Effector memory CD8-positive, alpha-beta T cell (primary cell): ENCODE measurements around the gene NUCKS1.
A peak's percentile ranks its signal among the peaks of the same experiment; 100 is the strongest.
"Not testable (repeated sequence)": the region's sequence is repeated elsewhere in the genome, so short reads cannot be mapped to it uniquely, and the experiment has no call there.

Source experiments
- ATAC-seq: fragments of 150-1000 bp; cut with Tn5 transposase; replicated peaks from 2 replicates; pipeline ENCODE4 v1.10.0; 2021; ENCODE audit warnings: mild to moderate bottlenecking, moderate library complexity
- DNase-seq, 3 experiments: peaks; one replicate each; pipeline ENCODE4 v3.0.0; 2021
- H3K27ac Mint-ChIP-seq, 2 donors: one replicate each; pipeline ENCODE4 v1.8.0; 2022; ENCODE audit warnings: mild to moderate bottlenecking in 2 of 2, mixed read lengths in 2 of 2, moderate library complexity in 2 of 2
- H3K27me3 Mint-ChIP-seq, 2 donors: one replicate each; pipeline ENCODE4 v1.8.0; 2022; ENCODE audit warnings: mixed read lengths in 2 of 2
- H3K36me3 Mint-ChIP-seq: one replicate; pipeline ENCODE4 v1.8.0; 2022; ENCODE audit warnings: mild to moderate bottlenecking, moderate library complexity, mixed read lengths; ENCODE audit not compliant: insufficient read depth
- H3K4me1 Mint-ChIP-seq, 2 donors: one replicate each; pipeline ENCODE4 v1.8.0; 2022; ENCODE audit warnings: low read depth in 2 of 2, mixed read lengths in 2 of 2
- H3K4me3 Mint-ChIP-seq, 2 donors: one replicate each; pipeline ENCODE4 v1.8.0; 2022; ENCODE audit warnings: mild to moderate bottlenecking in 2 of 2, mixed read lengths in 2 of 2, moderate library complexity in 2 of 2
- H3K9me3 Mint-ChIP-seq, 2 donors: one replicate each; pipeline ENCODE4 v1.8.0; 2022; ENCODE audit warnings: mixed read lengths in 2 of 2

Gene NUCKS1

DNA sequence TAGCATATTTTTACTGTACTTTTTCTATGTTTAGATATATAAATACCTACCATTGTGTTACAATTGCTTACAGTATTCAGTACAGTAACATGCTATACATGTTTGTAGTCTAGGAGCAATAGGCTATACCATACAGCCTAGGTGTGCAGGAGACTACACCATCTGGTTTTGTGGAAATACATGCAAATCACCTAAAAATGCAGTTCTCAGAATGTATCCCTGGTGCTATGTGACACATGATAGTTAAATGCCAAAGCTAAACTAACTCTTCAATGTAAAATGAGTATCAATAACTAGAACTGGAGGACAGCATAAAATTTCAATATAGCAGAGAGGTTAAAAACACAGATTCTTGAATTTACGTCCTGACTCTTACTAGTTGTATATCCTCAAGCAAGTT, 14.8 kb downstream of the NUCKS1 start:
- no peaks in the 10 kb centered on the region for H3K27me3 Mint-ChIP-seq
- H3K36me3 Mint-ChIP-seq = peaks cover 23% of the 10 kb centered on the region
- DNase-seq (no peak), ATAC-seq (no peak)
- H3K4me1 Mint-ChIP-seq = peaks cover 26 to 47% of the 10 kb centered on the region in 2 donors
- H3K9me3 Mint-ChIP-seq = no peaks in the 10 kb centered on the region
- peak overlapping the region in 1 of 2 donors; percentile 49 for H3K27ac Mint-ChIP-seq
- H3K4me3 Mint-ChIP-seq = no peak overlapping the region

DNA sequence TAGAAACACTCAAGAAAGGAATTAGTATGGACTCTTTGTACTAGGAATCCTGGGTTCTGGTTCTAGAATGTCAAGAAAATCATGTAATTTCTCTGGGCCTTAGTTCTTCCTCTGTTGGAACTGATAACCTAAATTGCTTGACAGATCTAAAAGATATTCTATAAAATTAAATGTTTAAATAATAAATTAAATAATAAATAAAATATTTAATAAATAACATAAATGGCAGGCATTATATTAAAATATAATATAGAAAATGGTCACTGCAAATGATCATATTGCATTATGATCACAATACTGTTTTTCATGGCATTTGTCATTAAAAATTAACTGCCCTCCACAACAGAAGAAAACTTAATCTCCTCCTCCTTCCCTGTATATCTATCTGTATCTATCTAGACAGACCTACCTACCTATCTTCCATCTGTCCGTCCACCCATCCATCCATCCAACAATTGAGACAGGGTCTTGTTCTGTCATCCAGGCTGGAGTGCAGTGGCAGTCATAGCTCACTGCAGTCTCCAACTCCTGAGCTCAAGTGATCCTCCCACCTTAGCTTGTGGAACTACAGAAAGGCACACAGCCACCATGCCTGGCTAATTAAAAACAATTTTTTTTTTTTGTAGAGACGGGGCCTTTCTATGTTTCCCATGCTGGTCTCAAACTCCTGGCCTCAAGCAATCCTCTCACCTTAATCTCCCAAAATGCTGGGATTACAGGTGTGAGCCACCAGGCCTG, 16.4 kb downstream of the NUCKS1 start:
- DNase-seq (no peak), ATAC-seq (no peak)
- H3K27ac Mint-ChIP-seq = peak overlapping the region in 1 of 2 donors; percentile 0

DNA sequence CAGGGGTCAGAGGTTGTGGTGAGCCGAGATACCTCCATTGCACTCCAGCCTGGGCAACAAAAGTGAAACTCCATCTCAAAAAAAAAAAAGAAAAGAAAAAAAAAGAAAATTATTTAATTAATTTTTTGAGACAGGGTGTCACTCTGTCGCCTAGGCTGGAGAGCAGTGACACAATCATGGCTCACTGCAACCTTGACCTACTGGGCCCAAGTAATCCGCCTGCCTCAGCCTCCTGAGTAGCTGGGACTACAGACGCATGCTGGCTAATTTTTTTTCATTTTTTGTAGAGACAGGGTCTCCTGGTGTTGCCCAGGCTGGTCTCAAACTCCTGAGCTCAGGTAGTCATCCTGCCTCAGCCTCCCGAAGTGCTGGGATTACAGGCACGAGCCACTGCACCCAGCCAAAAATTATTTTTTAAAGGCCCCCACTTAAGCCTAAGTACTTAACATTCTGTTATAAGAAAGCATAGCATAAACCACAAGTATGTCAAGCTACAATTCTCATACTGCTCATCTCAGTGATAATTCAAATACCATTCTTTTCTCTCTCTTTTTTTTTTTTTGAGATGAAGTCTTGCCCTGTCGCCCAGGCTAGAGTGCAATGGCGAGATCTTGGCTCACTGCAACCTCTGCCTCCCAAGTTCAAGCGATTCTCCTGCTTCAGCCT, 19.9 kb downstream of the NUCKS1 start:
- no peak overlapping the region for H3K27ac Mint-ChIP-seq
- H3K36me3 Mint-ChIP-seq = peaks cover 40% of the 10 kb centered on the region
- ATAC-seq = no peak
- H3K4me3 Mint-ChIP-seq = no peak overlapping the region
- peaks cover 13 to 40% of the 10 kb centered on the region in 2 donors for H3K4me1 Mint-ChIP-seq
- H3K27me3 Mint-ChIP-seq = no peaks in the 10 kb centered on the region
- H3K9me3 Mint-ChIP-seq = no peaks in the 10 kb centered on the region
- DNase-seq = no peak

More for the DNA sequence above, 16.4 kb downstream of the NUCKS1 start:
- peaks cover 20% of the 10 kb centered on the region for H3K36me3 Mint-ChIP-seq
- peaks cover 19 to 38% of the 10 kb centered on the region in 2 donors for H3K4me1 Mint-ChIP-seq
- H3K27me3 Mint-ChIP-seq = no peaks in the 10 kb centered on the region
- H3K4me3 Mint-ChIP-seq = no peak overlapping the region
- H3K9me3 Mint-ChIP-seq = no peaks in the 10 kb centered on the region

DNA sequence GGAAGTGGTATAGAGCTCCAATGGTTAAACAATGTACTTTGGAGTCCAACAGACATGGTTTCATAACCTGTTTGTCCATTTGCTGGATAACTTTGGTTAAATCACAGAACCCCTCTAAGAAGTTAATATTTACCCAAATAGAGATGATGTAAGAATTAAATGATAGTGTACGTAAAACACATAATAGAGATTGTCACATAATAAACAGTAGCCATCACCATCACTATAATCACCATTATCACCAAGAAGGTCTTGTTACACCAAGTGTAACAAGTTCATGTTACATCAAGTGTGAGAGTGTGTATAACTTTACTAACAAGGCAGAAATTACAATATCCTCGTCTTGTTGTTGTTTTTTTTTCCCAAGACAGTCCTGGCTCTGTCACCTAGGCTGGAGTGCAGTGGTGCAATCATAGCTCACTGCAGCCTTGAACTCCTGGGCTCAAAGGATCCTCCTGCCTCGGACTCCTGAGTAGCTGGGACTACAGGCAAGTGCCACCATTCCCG, 23.3 kb downstream of the NUCKS1 start:
- no peak for DNase-seq
- peaks cover 6 to 26% of the 10 kb centered on the region in 2 donors for H3K4me1 Mint-ChIP-seq

DNA sequence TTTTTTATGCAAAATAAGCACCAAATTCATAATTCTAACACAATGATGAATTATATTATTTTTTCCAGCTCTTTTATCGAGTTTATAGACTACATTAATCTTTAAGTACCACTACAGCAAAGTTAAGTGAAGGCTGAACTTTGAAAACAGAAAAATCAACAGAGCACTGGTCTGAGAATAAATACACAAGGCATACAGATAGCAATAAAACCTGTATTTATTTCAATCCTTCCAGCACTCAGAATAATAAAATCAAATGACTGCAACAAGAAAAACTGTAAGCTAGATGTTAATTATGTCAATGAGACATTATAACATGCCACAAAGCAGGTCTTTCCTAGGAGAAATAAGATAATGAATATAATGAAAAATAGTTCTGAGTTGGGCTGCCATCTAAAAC, 24.5 kb downstream of the NUCKS1 start:
- ATAC-seq = no peak
- Mint-ChIP-seq H3K4me3 (no peak overlapping the region), H3K27ac (no peak overlapping the region), H3K36me3 (peaks cover 73% of the 10 kb centered on the region), H3K27me3 (no peaks in the 10 kb centered on the region), H3K4me1 (peaks cover 4 to 17% of the 10 kb centered on the region in 2 donors), H3K9me3 (no peaks in the 10 kb centered on the region)
- DNase-seq = no peak

More for the DNA sequence above, 23.3 kb downstream of the NUCKS1 start:
- Mint-ChIP-seq H3K9me3 (no peaks in the 10 kb centered on the region), H3K4me3 (no peak overlapping the region), H3K27me3 (no peaks in the 10 kb centered on the region), H3K36me3 (peaks cover 67% of the 10 kb centered on the region), H3K27ac (peak overlapping the region in 1 of 2 donors; percentile 22)
- ATAC-seq = no peak

DNA sequence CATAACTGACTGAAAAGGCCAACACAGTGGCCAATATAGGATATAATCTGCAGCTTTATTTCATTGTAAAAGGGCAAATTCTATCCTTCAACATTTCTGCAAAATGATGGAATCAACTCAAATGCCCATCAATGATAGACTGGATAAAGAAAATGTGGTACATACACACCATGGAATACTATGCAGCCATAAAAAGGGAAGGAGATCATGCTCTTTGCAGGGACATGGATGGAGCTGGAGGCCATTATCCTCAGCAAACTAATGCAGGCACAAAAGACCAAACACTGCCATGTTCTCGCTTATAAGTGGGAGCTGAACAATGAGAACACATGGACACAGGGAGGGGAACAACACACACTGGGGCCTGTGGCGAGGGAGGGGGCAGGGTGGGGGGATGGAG, 29.2 kb downstream of the NUCKS1 start:
- H3K4me3 Mint-ChIP-seq, H3K27ac Mint-ChIP-seq, ATAC-seq, DNase-seq, H3K9me3 Mint-ChIP-seq, H3K4me1 Mint-ChIP-seq, H3K27me3 Mint-ChIP-seq: not testable (repeated sequence)
- peaks cover 92% of the 10 kb centered on the region for H3K36me3 Mint-ChIP-seq

DNA sequence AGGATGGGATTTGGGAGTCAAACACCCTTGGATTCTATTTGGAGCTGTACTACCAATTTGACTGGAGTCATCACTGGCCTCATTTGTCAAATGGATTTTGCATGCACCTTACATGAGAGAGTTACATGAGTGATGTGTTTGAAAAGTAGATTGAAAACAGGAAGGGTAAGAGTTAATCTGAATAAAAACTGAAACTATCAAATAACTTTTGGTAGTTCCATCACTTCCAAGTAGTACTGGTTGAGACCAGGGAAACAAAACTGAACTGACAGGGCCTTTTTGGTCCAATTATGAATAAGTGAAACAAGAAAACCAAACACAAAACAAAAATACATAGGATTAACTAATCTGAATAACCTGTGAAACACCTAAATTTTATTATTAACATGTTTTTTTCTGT, 30.2 kb downstream of the NUCKS1 start:
- Mint-ChIP-seq H3K4me1 (peaks cover 0 to 4% of the 10 kb centered on the region in 2 donors), H3K27ac (no peak overlapping the region), H3K9me3 (no peaks in the 10 kb centered on the region), H3K36me3 (peaks cover 86% of the 10 kb centered on the region), H3K27me3 (no peaks in the 10 kb centered on the region), H3K4me3 (no peak overlapping the region)
- no peak for ATAC-seq
- no peak for DNase-seq

DNA sequence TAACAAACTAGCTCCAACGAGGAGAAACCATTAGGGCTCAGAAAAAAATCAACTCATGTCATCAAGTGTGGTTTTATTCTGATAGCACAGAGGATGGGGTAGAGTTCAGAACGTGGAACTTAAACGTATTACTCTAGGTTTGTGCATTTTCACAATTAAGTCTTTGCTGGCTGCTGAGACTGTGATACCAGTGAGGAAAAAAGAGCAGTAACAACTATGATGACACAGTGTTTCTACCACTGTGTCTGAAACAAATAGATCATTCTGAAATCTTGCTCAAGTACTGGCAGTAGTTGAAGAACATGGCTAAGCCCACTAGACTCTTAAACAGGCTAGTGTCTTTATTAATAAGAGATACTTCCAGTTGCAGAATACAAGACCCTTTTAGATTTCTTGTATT, 31.0 kb downstream of the NUCKS1 start:
- ATAC-seq = no peak
- Mint-ChIP-seq H3K27me3 (no peaks in the 10 kb centered on the region), H3K36me3 (peaks cover 79% of the 10 kb centered on the region), H3K4me1 (peaks cover 0 to 4% of the 10 kb centered on the region in 2 donors), H3K27ac (no peak overlapping the region), H3K4me3 (no peak overlapping the region), H3K9me3 (no peaks in the 10 kb centered on the region)
- no peak for DNase-seq

DNA sequence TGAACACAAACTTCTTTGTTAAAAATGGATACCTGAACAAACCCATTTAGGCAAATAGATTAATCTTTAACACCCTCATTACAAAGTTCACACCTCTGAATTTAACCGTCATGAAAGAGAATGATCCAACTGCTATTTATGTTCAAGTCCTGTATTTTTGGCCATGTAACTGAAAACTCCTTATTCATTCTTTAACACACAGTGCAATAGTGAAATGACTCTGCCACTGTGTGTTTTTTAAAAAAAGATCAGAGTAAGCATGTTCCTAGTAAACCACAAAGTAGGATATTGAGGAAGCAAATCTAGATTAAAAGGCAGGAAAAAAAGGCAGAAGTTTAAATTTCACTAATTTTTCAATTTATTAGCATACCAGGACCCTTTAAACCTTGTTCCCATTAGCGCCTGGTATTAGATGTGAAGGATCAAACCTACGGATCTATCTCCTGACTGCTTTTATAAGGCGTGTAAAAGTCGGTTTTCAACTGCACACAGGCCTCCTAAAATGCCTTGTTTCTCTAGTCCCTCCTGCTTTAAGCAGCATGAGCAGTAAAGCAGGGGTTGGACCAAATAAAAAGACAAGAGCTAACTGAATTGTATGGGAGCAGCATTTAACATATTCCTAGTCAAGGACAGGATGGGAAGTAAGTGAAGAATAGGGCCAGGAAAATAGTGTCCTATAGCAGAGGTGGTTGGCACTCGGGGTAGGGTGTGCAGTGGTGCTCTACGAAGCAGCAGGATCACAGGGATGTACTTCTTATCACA, 33.4 kb downstream of the NUCKS1 start:
- H3K4me1 Mint-ChIP-seq = no peaks in the 10 kb centered on the region
- ATAC-seq = no peak

DNA sequence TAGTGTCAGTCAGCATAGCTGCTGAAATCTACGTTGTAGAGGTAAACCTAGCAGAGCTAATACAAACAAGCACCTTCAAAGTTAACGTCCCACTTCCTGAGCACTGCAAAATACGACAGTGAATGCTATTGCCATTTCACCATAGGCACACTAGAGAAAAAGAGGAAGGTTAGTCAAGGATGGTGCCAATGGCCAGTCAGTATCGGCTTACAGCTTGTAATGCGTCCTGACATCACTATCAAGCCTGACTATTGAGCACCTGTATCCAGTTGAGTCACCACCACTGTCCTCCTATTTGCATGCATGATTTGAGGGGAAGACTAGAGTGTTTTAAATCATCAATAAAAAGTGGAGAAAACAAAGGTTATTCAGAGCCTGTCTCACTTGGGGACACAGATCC, 34.4 kb downstream of the NUCKS1 start:
- ATAC-seq = no peak
- no peaks in the 10 kb centered on the region for H3K9me3 Mint-ChIP-seq
- H3K27ac Mint-ChIP-seq = peak overlapping the region in 1 of 2 donors; percentile 55

More for the DNA sequence above, 33.4 kb downstream of the NUCKS1 start:
- no peak overlapping the region for H3K27ac Mint-ChIP-seq
- no peak overlapping the region for H3K4me3 Mint-ChIP-seq
- H3K27me3 Mint-ChIP-seq = no peaks in the 10 kb centered on the region
- no peaks in the 10 kb centered on the region for H3K9me3 Mint-ChIP-seq
- no peak for DNase-seq
- H3K36me3 Mint-ChIP-seq = peaks cover 60% of the 10 kb centered on the region

DNA sequence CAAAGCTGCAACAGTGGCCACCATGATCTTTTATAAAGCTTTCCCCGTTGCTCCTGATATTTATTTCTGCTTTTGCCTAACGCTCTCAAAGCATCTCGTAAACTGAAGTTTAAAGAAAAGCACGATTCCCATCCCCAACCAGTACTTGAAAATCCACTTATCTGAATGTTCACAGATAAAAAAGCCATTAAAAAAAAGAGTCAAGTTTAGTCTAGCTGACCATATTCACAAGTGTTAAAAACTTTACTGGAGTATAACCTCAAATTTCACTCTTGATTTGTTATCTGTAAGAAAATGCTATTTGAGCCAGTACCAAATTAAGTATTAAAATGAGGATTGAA, 35.1 kb downstream of the NUCKS1 start:
- H3K4me3 Mint-ChIP-seq = no peak overlapping the region
- peaks cover 0 to 7% of the 10 kb centered on the region in 2 donors for H3K4me1 Mint-ChIP-seq
- no peaks in the 10 kb centered on the region for H3K9me3 Mint-ChIP-seq
- no peaks in the 10 kb centered on the region for H3K27me3 Mint-ChIP-seq
- H3K36me3 Mint-ChIP-seq = peaks cover 44% of the 10 kb centered on the region
- ATAC-seq = no peak
- no peak for DNase-seq
- H3K27ac Mint-ChIP-seq = peak overlapping the region in 1 of 2 donors; percentile 55

More for the DNA sequence above, 34.4 kb downstream of the NUCKS1 start:
- Mint-ChIP-seq H3K27me3 (no peaks in the 10 kb centered on the region), H3K4me1 (peaks cover 0 to 6% of the 10 kb centered on the region in 2 donors), H3K4me3 (no peak overlapping the region), H3K36me3 (peaks cover 52% of the 10 kb centered on the region)
- DNase-seq = no peak

DNA sequence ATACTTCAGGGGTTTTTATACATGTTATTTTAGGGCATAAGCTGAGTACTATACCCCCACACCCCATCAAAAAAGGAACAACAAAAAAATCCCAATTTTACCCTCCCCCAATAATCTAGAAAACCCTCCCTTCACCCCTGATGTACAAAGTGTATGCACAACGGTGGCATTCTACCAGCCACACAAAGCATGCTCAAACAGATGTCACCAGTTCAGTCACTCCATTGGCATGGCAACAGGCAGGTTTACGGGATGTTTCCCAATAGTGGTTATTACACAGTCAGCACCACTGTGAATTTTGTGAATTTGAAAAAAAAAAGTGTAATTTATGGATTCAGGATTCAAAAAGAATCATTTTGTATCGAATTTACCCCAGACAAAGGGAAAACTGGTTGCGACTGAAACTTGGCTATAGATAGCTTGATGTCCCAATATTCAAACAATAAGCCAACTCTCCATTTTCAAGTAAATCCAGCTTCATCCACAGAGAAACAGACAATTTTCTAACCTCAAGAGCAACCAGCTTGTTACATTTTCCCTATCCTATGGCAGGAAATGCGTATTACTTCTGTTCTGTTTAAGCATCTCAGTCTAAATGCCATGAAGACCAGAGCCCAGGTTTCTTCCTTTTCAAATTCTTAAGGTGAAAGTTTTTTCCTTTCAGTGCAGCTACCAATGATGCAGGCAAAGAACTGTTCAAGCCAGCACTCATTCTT, 35.6 kb downstream of the NUCKS1 start:
- DNase-seq (no peak), ATAC-seq (no peak)
- Mint-ChIP-seq H3K27me3 (no peaks in the 10 kb centered on the region), H3K4me3 (no peak overlapping the region), H3K27ac (peak overlapping the region in 1 of 2 donors; percentile 53), H3K9me3 (no peaks in the 10 kb centered on the region), H3K36me3 (peaks cover 39% of the 10 kb centered on the region), H3K4me1 (peaks cover 0 to 7% of the 10 kb centered on the region in 2 donors)
